Neural progenitor cell (in vitro differentiated cells): ENCODE results near the gene CCDC134. TPM values are rescaled to one million over a fixed set of nuclear protein-coding genes. Genes with fewer than 3 reads are reported as not detected.

ENCODE experiments used
- DNase-seq: peaks from one replicate; pipeline ENCODE4 v3.0.0-alpha.2; 2016; ENCODE audit warnings: low spot score
- H2AFZ ChIP-seq: fragments of 200-600 bp; sonication (generic); replicated peaks from 2 replicates; pipeline ENCODE4 v1.6.1; 2016; ENCODE audit warnings: antibody characterized with exemption
- H3F3A ChIP-seq: fragments of 200-600 bp; sonication (generic); 2 replicates; pipeline ENCODE4 v1.6.1; 2016; ENCODE audit warnings: antibody characterized with exemption, low read depth
- H3K27ac ChIP-seq: fragments of 200-600 bp; sonication (generic); 2 replicates; pipeline ENCODE4 v1.5.1; 2016; ENCODE audit warnings: mild to moderate bottlenecking
- H3K27me3 ChIP-seq: fragments of 200-600 bp; sonication (generic); 2 replicates; pipeline ENCODE4 v1.6.1; 2016; ENCODE audit warnings: mild to moderate bottlenecking, moderate library complexity
- H3K36me3 ChIP-seq: fragments of 200-600 bp; sonication (generic); 2 replicates; pipeline ENCODE4 v1.5.1; 2016
- H3K4me1 ChIP-seq: fragments of 200-600 bp; sonication (generic); 2 replicates; pipeline ENCODE4 v1.6.1; 2016; ENCODE audit warnings: mixed run types
- H3K4me2 ChIP-seq: fragments of 200-600 bp; sonication (generic); 2 replicates; pipeline ENCODE4 v1.6.1; 2016
- H3K4me3 ChIP-seq: fragments of 200-600 bp; sonication (generic); 2 replicates; pipeline ENCODE4 v1.5.1; 2016
- H3K79me2 ChIP-seq: fragments of 200-600 bp; sonication (generic); 2 replicates; pipeline ENCODE4 v1.6.1; 2016; ENCODE audit warnings: low read depth
- H3K9ac ChIP-seq: fragments of 200-600 bp; sonication (generic); 2 replicates; pipeline ENCODE4 v1.6.1; 2016
- H3K9me3 ChIP-seq: fragments of 200-600 bp; sonication (generic); 2 replicates; pipeline ENCODE4 v1.5.1; 2016; ENCODE audit warnings: low read depth
- H4K20me1 ChIP-seq: fragments of 200-600 bp; sonication (generic); 2 replicates; pipeline ENCODE4 v1.6.1; 2016; ENCODE audit warnings: low read depth
- H3K27ac Mint-ChIP-seq: 3 replicates; pipeline ENCODE4 v1.8.0; 2021; ENCODE audit warnings: mixed read lengths
- H3K27me3 Mint-ChIP-seq: 2 replicates; pipeline ENCODE4 v1.8.0; 2022; ENCODE audit warnings: low read depth, mild to moderate bottlenecking, inconsistent platforms, moderate library complexity, mixed read lengths; ENCODE audit not compliant: insufficient read depth
- H3K36me3 Mint-ChIP-seq: 3 replicates; pipeline ENCODE4 v1.8.0; 2021; ENCODE audit warnings: mixed read lengths
- H3K4me1 Mint-ChIP-seq: 3 replicates; pipeline ENCODE4 v1.8.0; 2021; ENCODE audit warnings: mixed read lengths
- H3K4me3 Mint-ChIP-seq: 3 replicates; pipeline ENCODE4 v1.8.0; 2021; ENCODE audit warnings: mild to moderate bottlenecking, moderate library complexity, mixed read lengths
- H3K9me3 Mint-ChIP-seq: 3 replicates; pipeline ENCODE4 v1.8.0; 2020; ENCODE audit warnings: mixed read lengths
- EZH2 ChIP-seq: fragments of 200-600 bp; sonication (generic); IDR thresholded peaks from 2 replicates; pipeline ENCODE4 v1.6.1; 2017; ENCODE audit warnings: antibody characterized with exemption, mild to moderate bottlenecking, moderate library complexity
- EZH2phosphoT487 ChIP-seq: fragments of 200-600 bp; sonication (generic); IDR thresholded peaks from 2 replicates; pipeline ENCODE4 v1.6.1; 2017; ENCODE audit warnings: antibody characterized with exemption
- total RNA-seq: library from RNA; depleted of rRNA; stranded (reverse); fragments of >200 nt; gene quantifications from 2 replicates; pipeline ENCODE4 v1.2.3, GENCODE V29; 2015; ENCODE audit warnings: low replicate concordance
- TF ChIP-seq, protein P1 (sequence below): fragments of 200-600 bp; sonication (generic); IDR thresholded peaks from 2 replicates; pipeline ENCODE4 v1.5.1; 2017; ENCODE audit warnings: antibody characterized with exemption, mild to moderate bottlenecking

CCDC134 gene
- total RNA-seq, 1 donor from 2014 or later: 8.8 TPM

DNA sequence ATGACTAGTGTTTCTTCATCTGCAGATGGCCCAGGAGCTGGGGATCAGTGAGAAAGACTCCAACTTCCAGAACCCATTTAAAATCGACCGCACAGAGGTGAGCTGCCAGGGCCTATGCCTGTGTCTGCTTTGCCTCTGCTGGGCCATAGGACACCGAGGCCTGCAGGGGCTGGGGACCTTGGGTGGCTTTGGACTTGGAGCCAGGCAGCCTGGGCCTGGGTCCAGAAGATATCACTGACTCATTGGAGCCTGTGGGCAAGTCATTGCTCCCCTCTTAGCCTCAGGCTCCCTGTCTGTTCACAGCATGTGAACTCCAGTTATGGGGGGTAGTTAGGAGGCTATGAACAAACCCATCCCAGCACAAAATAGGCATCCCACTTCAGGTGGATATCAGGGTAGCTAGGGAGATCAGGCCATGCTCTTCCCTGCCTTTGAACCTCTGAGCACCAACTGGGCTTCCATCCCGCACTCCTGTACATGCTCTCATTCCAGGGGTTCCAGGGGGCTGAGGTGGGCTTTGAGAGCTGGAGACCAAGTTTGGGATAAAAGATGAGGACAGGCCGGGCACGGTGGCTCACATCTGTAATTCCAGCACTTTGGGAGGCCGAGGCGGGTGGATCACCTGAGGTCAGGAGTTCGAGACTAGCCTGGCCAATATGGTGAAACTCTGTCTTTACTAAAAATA is 13.4 kb downstream of the CCDC134 start:
- Histone ChIP-seq H3K4me3 (no peak overlapping the region), H3K36me3 (no peaks in the 10 kb centered on the region), H3K4me1 (no peaks in the 10 kb centered on the region), H3F3A (no peaks in the 10 kb centered on the region), H3K27me3 (no peaks in the 10 kb centered on the region), H3K9ac (no peak overlapping the region), H3K27ac (no peak overlapping the region), H4K20me1 (no peaks in the 10 kb centered on the region), H2AFZ (no peak overlapping the region), H3K4me2 (no peak overlapping the region), H3K79me2 (no peaks in the 10 kb centered on the region), H3K9me3 (no peaks in the 10 kb centered on the region)
- H3K27ac Mint-ChIP-seq: no peak overlapping the region
- H3K27me3 Mint-ChIP-seq: no peaks in the 10 kb centered on the region
- no peak overlapping the region for H3K4me3 Mint-ChIP-seq
- H3K9me3 Mint-ChIP-seq: no peaks in the 10 kb centered on the region
- no peak for DNase-seq
- no peaks in the 10 kb centered on the region for H3K4me1 Mint-ChIP-seq
- H3K36me3 Mint-ChIP-seq: peaks cover 24% of the 10 kb centered on the region
- TF ChIP-seq EZH2 (no peak), EZH2phosphoT487 (no peak)
- TF ChIP-seq, protein P1, sequence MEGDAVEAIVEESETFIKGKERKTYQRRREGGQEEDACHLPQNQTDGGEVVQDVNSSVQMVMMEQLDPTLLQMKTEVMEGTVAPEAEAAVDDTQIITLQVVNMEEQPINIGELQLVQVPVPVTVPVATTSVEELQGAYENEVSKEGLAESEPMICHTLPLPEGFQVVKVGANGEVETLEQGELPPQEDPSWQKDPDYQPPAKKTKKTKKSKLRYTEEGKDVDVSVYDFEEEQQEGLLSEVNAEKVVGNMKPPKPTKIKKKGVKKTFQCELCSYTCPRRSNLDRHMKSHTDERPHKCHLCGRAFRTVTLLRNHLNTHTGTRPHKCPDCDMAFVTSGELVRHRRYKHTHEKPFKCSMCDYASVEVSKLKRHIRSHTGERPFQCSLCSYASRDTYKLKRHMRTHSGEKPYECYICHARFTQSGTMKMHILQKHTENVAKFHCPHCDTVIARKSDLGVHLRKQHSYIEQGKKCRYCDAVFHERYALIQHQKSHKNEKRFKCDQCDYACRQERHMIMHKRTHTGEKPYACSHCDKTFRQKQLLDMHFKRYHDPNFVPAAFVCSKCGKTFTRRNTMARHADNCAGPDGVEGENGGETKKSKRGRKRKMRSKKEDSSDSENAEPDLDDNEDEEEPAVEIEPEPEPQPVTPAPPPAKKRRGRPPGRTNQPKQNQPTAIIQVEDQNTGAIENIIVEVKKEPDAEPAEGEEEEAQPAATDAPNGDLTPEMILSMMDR: no peak

DNA sequence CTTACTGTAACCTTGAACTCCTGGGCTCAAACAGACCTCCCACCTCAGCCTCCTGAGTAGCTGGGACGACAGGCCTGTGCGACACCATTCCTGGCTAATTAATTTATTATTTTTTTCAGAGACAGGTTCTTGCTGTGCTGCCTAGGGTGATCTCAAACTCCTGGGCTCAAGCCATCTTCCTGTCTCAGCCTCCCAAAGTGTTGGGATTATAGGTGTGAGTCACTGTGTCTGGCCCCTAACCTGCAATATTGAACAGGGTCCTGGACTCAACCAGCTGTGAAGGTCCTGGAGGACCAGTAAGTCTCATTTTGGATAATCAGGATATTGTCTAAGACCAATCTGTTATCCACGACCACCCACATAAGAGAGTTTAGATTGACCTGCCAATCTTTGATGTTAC is 15.2 kb downstream of the CCDC134 start:
- Mint-ChIP-seq H3K36me3 (peaks cover 21% of the 10 kb centered on the region), H3K27ac (no peak overlapping the region), H3K4me3 (no peak overlapping the region), H3K9me3 (no peaks in the 10 kb centered on the region), H3K4me1 (peaks cover 4% of the 10 kb centered on the region), H3K27me3 (no peaks in the 10 kb centered on the region)
- Histone ChIP-seq H3K4me3 (no peak overlapping the region), H4K20me1 (no peaks in the 10 kb centered on the region), H3K27me3 (no peaks in the 10 kb centered on the region), H3K36me3 (no peaks in the 10 kb centered on the region), H2AFZ (no peak overlapping the region), H3K9me3 (no peaks in the 10 kb centered on the region), H3K4me2 (no peak overlapping the region), H3K79me2 (no peaks in the 10 kb centered on the region), H3K9ac (no peak overlapping the region), H3F3A (no peaks in the 10 kb centered on the region), H3K4me1 (no peaks in the 10 kb centered on the region), H3K27ac (no peak overlapping the region)
- no peak for DNase-seq
- TF ChIP-seq EZH2phosphoT487: no peak
- TF ChIP-seq, protein P1: no peak
- no peak for TF ChIP-seq EZH2

- no peaks in the 10 kb centered on the region for H3F3A ChIP-seq
- H3K4me3 Mint-ChIP-seq: no peak overlapping the region
- no peak overlapping the region for H3K27ac ChIP-seq
- H3K4me2 ChIP-seq: no peak overlapping the region
- H3K9ac ChIP-seq: no peak overlapping the region
- H3K4me1 Mint-ChIP-seq: peaks cover 7% of the 10 kb centered on the region
- no peak for DNase-seq
- H4K20me1 ChIP-seq: no peaks in the 10 kb centered on the region
- no peak overlapping the region for H3K4me3 ChIP-seq
- peaks cover 23% of the 10 kb centered on the region for H3K36me3 Mint-ChIP-seq
- H3K79me2 ChIP-seq: no peaks in the 10 kb centered on the region
- no peak for TF ChIP-seq EZH2phosphoT487
- TF ChIP-seq, protein P1: no peak
- H3K27me3 ChIP-seq: no peaks in the 10 kb centered on the region
- no peaks in the 10 kb centered on the region for H3K4me1 ChIP-seq
- H2AFZ ChIP-seq: no peak overlapping the region
- H3K36me3 ChIP-seq: no peaks in the 10 kb centered on the region
- no peak overlapping the region for H3K27ac Mint-ChIP-seq
- no peaks in the 10 kb centered on the region for H3K9me3 Mint-ChIP-seq
- no peaks in the 10 kb centered on the region for H3K27me3 Mint-ChIP-seq
- H3K9me3 ChIP-seq: no peaks in the 10 kb centered on the region
Observed at GRCh38 chr22:41816241-41816640, 15.8 kb downstream of the CCDC134 start.
